ENCODE measurements around the gene ELN. TPM values are rescaled to one million over a fixed set of nuclear protein-coding genes. Genes with fewer than 3 reads are reported as not detected.

The ELN gene
- polyA plus RNA-seq, 6 donors from 2014 or later: not detected

Other genes starting within 250 kb of the ELN start
- under 1 TPM in 2 of 6 donors, not detected in 4; 0.08 to 0.13 TPM for gene CLDN4, start 197.2 kb upstream of the ELN start, polyA plus RNA-seq (ENCODE audit: low read depth in 6 of 6)
- 1 to 10 TPM in 3 of 6 donors, under 1 TPM in 1, not detected in 2; 0.61 to 3.9 (median 1.6) TPM for gene METTL27, start 185.7 kb upstream of the ELN start, polyA plus RNA-seq (ENCODE audit: low read depth in 6 of 6)
- not detected for gene TMEM270, start 167.0 kb upstream of the ELN start, polyA plus RNA-seq (ENCODE audit: low read depth in 6 of 6)
- gene LIMK1, start 55.6 kb downstream of the ELN start, polyA plus RNA-seq (ENCODE audit: low read depth in 6 of 6): 10 to 100 TPM in 4 of 6 donors, 1 to 10 TPM in 2; 7.9 to 16.5 (median 11.6) TPM
- 100 to 1,000 TPM; 185 to 247 (median 209) TPM for gene EIF4H, start 146.2 kb downstream of the ELN start, polyA plus RNA-seq (ENCODE audit: low read depth in 6 of 6)
- 100 to 1,000 TPM; 394 to 597 (median 466) TPM for gene LAT2, start 181.8 kb downstream of the ELN start, polyA plus RNA-seq (ENCODE audit: low read depth in 6 of 6)
- gene RFC2, start 226.2 kb downstream of the ELN start, polyA plus RNA-seq (ENCODE audit: low read depth in 6 of 6): 10 to 100 TPM; 42.7 to 61.4 (median 51.9) TPM

All from naive B cell (primary cell).